Measurements from ENCODE around the gene ANO2.

Gene ANO2

DNA sequence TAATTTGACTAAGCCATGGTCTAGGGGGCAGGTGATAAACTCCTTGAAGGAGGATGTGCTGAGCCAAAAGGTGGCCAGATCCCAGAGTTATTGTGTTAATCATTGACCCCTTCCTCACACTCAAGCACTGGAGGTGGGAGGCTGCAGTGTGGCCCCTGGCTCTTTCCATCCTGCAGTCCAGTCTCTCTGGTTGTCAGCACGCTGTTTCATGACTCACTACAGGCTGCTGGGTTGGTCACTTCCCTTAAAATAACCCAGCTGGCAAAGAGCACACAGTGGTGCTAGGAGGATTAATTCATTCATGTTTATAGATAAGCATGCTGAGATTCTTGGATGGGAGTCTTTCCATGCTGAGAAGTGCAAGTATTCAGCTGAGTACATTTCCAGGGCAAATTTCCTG is 228.9 kb downstream of the ANO2 start:
- no peak for DNase-seq (ENCODE audit: extremely low read depth, low read depth)
- TF ChIP-seq, protein P1, sequence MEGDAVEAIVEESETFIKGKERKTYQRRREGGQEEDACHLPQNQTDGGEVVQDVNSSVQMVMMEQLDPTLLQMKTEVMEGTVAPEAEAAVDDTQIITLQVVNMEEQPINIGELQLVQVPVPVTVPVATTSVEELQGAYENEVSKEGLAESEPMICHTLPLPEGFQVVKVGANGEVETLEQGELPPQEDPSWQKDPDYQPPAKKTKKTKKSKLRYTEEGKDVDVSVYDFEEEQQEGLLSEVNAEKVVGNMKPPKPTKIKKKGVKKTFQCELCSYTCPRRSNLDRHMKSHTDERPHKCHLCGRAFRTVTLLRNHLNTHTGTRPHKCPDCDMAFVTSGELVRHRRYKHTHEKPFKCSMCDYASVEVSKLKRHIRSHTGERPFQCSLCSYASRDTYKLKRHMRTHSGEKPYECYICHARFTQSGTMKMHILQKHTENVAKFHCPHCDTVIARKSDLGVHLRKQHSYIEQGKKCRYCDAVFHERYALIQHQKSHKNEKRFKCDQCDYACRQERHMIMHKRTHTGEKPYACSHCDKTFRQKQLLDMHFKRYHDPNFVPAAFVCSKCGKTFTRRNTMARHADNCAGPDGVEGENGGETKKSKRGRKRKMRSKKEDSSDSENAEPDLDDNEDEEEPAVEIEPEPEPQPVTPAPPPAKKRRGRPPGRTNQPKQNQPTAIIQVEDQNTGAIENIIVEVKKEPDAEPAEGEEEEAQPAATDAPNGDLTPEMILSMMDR (IDR thresholded peaks at IDR 0.05; ENCODE audit: low read depth, low read length), result no peak

- DNase-seq (ENCODE audit: extremely low read depth, low read depth), result no peak
- TF ChIP-seq, protein P1 (IDR thresholded peaks at IDR 0.05; ENCODE audit: low read depth, low read length), result no peak
Observed at GRCh38 chr12:5715021-5715420, 230.0 kb downstream of the ANO2 start.

- TF ChIP-seq, protein P1 (IDR thresholded peaks at IDR 0.05; ENCODE audit: low read depth, low read length), result no peak
- DNase-seq (ENCODE audit: extremely low read depth, low read depth), result no peak
Observed at GRCh38 chr12:5713599-5714081, 231.4 kb downstream of the ANO2 start.

DNA sequence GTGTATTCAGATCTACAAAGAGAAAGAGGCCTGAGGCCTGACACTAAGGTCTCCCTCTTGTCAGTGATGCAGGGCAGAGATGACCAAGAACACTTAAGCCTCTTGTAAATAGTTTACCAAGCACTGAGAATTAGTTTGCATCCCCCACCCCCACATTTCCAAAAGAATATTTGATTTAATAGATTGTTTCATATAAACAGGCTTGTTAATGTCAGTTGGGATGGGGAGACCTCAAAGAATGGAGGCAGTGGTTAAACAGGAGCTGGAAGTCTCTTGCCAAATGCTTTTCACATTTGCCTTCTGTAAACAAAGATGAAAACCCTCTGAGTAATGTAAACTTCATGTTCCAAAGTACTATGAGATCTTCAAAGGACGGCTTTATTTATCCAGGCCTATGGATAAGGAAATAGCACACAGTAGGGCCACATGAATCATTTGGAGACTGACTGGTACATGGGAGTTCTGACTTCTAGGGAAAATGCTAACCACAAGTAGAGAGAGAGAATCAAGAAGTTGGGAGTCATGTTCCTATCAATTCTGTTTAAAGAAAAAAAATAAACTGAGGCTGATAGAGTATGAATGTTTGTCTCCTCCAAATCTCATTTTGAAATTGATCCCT is 234.7 kb downstream of the ANO2 start:
- TF ChIP-seq, protein P1 (IDR thresholded peaks at IDR 0.05; ENCODE audit: low read depth, low read length), result no peak
- DNase-seq (ENCODE audit: extremely low read depth, low read depth), result no peak

DNA sequence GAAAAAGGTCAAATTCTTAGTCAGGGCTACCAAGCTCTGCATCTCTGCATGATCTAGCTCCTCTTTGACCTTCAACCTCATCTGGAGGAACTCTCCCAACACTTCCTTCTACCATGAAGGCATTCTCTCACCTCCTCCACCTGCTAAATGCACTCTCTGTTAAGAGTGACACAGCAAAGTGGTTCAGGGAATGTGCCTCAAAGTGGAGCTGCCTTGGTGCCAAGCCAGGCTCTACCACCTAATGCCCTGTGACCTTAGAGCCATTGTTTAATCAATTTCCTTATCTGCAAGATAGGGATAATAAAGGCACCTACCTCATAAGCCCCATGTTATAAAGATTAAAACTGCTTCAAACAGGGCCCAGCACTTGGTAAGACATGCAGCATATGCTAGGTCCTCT is 236.7 kb downstream of the ANO2 start:
- no peak for DNase-seq (ENCODE audit: extremely low read depth, low read depth)
- TF ChIP-seq, protein P1 (IDR thresholded peaks at IDR 0.05; ENCODE audit: low read depth, low read length), result no peak

GRCh38 chr12:5706247-5706646 is 238.8 kb downstream of the ANO2 start:
- TF ChIP-seq, protein P1 (IDR thresholded peaks at IDR 0.05; ENCODE audit: low read depth, low read length), result no peak
- no peak for DNase-seq (ENCODE audit: extremely low read depth, low read depth)

DNA sequence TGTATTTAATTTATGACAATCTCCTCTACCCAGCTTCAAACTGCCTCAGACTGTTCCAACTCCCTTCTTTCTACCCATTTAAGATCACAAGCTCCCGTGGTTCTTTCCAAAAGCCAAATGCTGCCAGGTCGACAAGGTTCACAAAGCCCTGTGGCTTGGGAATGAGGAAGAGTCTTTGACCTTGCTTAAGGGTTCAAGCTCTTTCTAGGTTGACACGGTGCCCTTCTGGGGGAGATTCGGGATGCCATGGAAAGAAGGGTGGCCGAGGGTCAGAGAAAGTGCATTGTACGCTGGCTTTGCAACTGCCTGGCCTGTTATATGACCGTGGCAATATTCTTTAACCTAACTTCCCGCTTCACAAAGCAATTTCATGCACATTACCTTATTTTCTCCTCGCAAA is 239.3 kb downstream of the ANO2 start:
- no peak for DNase-seq (ENCODE audit: extremely low read depth, low read depth)
- TF ChIP-seq, protein P1 (IDR thresholded peaks at IDR 0.05; ENCODE audit: low read depth, low read length), result no peak
